ENCODE data around the gene KCTD1.

Gene KCTD1

DNA sequence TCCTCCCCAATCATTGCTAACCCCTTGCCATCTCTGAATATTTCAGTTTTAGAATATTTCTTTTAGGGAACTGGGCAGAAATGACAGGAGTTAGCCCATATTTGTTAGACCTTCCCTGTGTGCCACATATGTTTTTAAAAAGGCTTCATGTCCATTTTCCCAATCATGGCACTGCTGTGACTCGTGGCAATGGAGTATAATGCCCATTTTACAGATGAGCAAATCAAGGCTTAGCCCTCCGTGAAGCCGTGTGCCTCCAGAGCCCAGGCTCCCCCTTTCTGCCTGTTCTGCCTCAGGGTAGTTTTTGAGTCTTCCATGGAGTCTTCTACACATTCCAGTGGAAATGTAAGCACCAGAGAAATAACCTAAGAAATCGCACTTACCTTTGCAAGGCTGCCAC, 130.1 kb downstream of the KCTD1 start:
- TF ChIP-seq ZBTB7A (IDR thresholded peaks at IDR 0.05; ENCODE audit: low read depth) = no peak
- no peak for TF ChIP-seq CREB1 (IDR thresholded peaks at IDR 0.05; ENCODE audit: low read depth)
- TF ChIP-seq FOXM1 (IDR thresholded peaks at IDR 0.05; ENCODE audit: borderline replicate concordance, low read depth) = no peak
- TF ChIP-seq, protein P1, sequence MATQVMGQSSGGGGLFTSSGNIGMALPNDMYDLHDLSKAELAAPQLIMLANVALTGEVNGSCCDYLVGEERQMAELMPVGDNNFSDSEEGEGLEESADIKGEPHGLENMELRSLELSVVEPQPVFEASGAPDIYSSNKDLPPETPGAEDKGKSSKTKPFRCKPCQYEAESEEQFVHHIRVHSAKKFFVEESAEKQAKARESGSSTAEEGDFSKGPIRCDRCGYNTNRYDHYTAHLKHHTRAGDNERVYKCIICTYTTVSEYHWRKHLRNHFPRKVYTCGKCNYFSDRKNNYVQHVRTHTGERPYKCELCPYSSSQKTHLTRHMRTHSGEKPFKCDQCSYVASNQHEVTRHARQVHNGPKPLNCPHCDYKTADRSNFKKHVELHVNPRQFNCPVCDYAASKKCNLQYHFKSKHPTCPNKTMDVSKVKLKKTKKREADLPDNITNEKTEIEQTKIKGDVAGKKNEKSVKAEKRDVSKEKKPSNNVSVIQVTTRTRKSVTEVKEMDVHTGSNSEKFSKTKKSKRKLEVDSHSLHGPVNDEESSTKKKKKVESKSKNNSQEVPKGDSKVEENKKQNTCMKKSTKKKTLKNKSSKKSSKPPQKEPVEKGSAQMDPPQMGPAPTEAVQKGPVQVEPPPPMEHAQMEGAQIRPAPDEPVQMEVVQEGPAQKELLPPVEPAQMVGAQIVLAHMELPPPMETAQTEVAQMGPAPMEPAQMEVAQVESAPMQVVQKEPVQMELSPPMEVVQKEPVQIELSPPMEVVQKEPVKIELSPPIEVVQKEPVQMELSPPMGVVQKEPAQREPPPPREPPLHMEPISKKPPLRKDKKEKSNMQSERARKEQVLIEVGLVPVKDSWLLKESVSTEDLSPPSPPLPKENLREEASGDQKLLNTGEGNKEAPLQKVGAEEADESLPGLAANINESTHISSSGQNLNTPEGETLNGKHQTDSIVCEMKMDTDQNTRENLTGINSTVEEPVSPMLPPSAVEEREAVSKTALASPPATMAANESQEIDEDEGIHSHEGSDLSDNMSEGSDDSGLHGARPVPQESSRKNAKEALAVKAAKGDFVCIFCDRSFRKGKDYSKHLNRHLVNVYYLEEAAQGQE (IDR thresholded peaks at IDR 0.05; ENCODE audit: low read depth) = no peak
- no peak for TF ChIP-seq EP300 (IDR thresholded peaks at IDR 0.05; ENCODE audit: borderline replicate concordance)
- TF ChIP-seq TAF1 (IDR thresholded peaks at IDR 0.05; ENCODE audit: low read depth) = no peak
- no peak for TF ChIP-seq RAD21 (IDR thresholded peaks at IDR 0.05; ENCODE audit: low read depth)
- TF ChIP-seq CEBPB (IDR thresholded peaks at IDR 0.05) = no peak
- TF ChIP-seq TCF12 (IDR thresholded peaks at IDR 0.05; ENCODE audit: low read depth) = no peak
- TF ChIP-seq, protein P2, sequence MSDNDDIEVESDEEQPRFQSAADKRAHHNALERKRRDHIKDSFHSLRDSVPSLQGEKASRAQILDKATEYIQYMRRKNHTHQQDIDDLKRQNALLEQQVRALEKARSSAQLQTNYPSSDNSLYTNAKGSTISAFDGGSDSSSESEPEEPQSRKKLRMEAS (IDR thresholded peaks at IDR 0.05) = no peak
- TF ChIP-seq YY1 (IDR thresholded peaks at IDR 0.05; ENCODE audit: low read depth) = no peak
- TF ChIP-seq TEAD4 (IDR thresholded peaks at IDR 0.05) = no peak
- no peak for TF ChIP-seq EGR1 (IDR thresholded peaks at IDR 0.05)
- TF ChIP-seq, protein P3, sequence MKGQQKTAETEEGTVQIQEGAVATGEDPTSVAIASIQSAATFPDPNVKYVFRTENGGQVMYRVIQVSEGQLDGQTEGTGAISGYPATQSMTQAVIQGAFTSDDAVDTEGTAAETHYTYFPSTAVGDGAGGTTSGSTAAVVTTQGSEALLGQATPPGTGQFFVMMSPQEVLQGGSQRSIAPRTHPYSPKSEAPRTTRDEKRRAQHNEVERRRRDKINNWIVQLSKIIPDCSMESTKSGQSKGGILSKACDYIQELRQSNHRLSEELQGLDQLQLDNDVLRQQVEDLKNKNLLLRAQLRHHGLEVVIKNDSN (IDR thresholded peaks at IDR 0.05) = no peak

DNA sequence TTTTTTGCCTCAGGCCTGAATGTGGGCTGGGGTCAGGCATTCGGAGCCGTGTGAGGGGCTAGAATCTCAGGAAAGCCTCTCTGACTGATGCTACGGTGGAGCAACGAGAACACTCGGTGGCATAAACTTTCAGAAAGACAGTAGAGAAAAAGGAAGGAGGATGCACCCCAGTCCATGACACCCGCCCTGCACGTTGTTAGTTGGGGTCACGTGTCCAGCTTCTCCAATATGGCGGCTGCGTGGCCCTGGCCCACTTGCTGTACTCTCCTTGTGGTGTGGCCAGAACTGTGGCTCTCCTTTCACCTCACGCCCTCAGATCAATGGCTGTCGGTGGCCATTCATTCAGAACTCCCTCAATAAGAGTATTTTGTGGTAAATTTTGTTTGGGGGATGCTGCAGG, 131.2 kb downstream of the KCTD1 start:
- TF ChIP-seq CEBPB (IDR thresholded peaks at IDR 0.05) = no peak

DNA sequence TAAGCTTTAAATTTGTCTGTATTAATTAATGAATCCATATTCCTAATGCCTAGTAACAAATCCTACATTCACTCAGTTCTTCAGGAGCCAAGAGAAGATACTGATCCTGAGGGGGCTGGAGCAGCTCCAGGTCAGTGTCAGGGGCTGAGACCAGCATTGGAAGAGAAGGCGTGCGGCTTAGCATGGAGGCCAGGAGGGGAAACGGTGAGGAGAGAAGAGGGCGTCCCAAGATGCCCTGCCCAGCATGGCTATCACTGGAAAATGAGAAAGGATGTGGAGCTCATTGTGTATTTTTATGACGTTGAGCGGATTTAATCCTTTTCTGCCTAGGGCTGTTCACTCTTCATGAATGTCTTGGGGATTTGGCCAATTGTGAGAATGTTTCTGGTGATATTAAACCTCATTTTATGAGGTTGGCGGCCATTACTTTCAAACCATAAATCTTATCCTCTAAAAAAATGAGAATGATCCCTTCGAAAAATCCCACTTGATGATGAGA, 131.7 kb downstream of the KCTD1 start:
- TF ChIP-seq FOXM1 (IDR thresholded peaks at IDR 0.05; ENCODE audit: borderline replicate concordance, low read depth) (no peak), ZBTB7A (IDR thresholded peaks at IDR 0.05; ENCODE audit: low read depth) (no peak), YY1 (IDR thresholded peaks at IDR 0.05; ENCODE audit: low read depth) (no peak), TEAD4 (IDR thresholded peaks at IDR 0.05) (no peak), RAD21 (IDR thresholded peaks at IDR 0.05; ENCODE audit: low read depth) (no peak), EGR1 (IDR thresholded peaks at IDR 0.05) (no peak), NFIC (IDR thresholded peaks at IDR 0.05) (no peak), TAF1 (IDR thresholded peaks at IDR 0.05; ENCODE audit: low read depth) (no peak)
- TF ChIP-seq, protein P3 (IDR thresholded peaks at IDR 0.05) = no peak

DNA sequence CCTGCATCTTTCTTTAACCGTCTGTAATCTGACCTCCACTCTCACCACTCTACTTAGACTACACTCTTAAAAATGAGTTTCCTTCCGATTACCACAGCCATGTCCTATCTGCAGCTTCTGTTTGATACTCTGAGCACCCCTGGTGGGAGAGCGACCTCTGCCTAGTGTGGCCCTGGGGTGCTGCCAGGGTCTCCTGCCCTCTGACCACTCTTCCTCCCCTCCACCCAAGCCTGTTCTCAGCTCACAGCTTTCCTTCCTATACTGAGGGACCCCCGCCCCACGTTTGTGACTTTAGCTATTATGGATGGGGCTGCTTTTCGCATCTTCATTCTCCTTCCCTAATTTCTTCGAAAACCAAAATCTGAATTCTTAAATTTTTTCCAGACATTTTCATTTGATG, 132.7 kb downstream of the KCTD1 start:
- no peak for TF ChIP-seq EP300 (IDR thresholded peaks at IDR 0.05; ENCODE audit: borderline replicate concordance)
- TF ChIP-seq YY1 (IDR thresholded peaks at IDR 0.05; ENCODE audit: low read depth) = no peak
- TF ChIP-seq, protein P1 (IDR thresholded peaks at IDR 0.05; ENCODE audit: low read depth) = no peak
- TF ChIP-seq, protein P2 (IDR thresholded peaks at IDR 0.05) = no peak

DNA sequence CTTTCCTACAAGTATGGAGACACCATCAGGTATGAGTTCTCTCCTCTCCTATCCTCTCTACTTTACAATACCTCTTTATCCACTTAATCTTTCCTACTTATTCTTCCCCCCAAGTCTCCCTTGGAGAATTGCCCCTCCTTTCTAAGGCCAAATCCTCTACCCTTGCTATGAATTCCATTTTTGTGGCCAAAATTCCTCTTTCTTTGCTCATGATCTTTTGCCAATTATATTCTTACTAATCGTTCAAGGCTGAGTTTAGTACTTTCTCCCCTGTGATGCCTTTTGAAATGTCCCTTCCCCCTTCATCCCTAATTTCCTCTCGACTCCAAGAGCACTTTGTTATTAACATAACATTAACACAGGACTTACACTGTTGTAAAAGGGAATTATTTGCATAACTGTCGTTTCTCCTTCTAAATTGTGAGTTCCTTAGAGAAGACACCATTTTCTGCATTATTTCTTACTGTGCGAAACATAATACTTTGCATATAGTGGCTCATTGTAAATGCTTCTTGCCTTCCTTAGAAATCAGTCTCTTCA, 133.4 kb downstream of the KCTD1 start:
- TF ChIP-seq ZBTB7A (IDR thresholded peaks at IDR 0.05; ENCODE audit: low read depth) (no peak), TCF12 (IDR thresholded peaks at IDR 0.05; ENCODE audit: low read depth) (no peak), EGR1 (IDR thresholded peaks at IDR 0.05) (no peak), TAF1 (IDR thresholded peaks at IDR 0.05; ENCODE audit: low read depth) (no peak), CREB1 (IDR thresholded peaks at IDR 0.05; ENCODE audit: low read depth) (no peak), CEBPB (IDR thresholded peaks at IDR 0.05) (no peak), YY1 (IDR thresholded peaks at IDR 0.05; ENCODE audit: low read depth) (no peak), FOXM1 (IDR thresholded peaks at IDR 0.05; ENCODE audit: borderline replicate concordance, low read depth) (no peak), EP300 (IDR thresholded peaks at IDR 0.05; ENCODE audit: borderline replicate concordance) (no peak), NFIC (IDR thresholded peaks at IDR 0.05) (no peak), TEAD4 (IDR thresholded peaks at IDR 0.05) (no peak)
- TF ChIP-seq, protein P1 (IDR thresholded peaks at IDR 0.05; ENCODE audit: low read depth) = no peak
- TF ChIP-seq, protein P3 (IDR thresholded peaks at IDR 0.05) = no peak
